HG02571 (cell line): ENCODE measurements around the gene SLC22A8.
"Not testable (repeated sequence)": the region's sequence is repeated elsewhere in the genome, so short reads cannot be mapped to it uniquely, and the experiment has no call there.

Experiments
- ATAC-seq: cut with Tn5 transposase; IDR thresholded peaks from one replicate; pipeline ENCODE4 v1.9.1; 2021; ENCODE audit warnings: mild to moderate bottlenecking, moderate library complexity; ENCODE audit not compliant: unreplicated experiment

Gene SLC22A8, protein sequence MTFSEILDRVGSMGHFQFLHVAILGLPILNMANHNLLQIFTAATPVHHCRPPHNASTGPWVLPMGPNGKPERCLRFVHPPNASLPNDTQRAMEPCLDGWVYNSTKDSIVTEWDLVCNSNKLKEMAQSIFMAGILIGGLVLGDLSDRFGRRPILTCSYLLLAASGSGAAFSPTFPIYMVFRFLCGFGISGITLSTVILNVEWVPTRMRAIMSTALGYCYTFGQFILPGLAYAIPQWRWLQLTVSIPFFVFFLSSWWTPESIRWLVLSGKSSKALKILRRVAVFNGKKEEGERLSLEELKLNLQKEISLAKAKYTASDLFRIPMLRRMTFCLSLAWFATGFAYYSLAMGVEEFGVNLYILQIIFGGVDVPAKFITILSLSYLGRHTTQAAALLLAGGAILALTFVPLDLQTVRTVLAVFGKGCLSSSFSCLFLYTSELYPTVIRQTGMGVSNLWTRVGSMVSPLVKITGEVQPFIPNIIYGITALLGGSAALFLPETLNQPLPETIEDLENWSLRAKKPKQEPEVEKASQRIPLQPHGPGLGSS

DNA sequence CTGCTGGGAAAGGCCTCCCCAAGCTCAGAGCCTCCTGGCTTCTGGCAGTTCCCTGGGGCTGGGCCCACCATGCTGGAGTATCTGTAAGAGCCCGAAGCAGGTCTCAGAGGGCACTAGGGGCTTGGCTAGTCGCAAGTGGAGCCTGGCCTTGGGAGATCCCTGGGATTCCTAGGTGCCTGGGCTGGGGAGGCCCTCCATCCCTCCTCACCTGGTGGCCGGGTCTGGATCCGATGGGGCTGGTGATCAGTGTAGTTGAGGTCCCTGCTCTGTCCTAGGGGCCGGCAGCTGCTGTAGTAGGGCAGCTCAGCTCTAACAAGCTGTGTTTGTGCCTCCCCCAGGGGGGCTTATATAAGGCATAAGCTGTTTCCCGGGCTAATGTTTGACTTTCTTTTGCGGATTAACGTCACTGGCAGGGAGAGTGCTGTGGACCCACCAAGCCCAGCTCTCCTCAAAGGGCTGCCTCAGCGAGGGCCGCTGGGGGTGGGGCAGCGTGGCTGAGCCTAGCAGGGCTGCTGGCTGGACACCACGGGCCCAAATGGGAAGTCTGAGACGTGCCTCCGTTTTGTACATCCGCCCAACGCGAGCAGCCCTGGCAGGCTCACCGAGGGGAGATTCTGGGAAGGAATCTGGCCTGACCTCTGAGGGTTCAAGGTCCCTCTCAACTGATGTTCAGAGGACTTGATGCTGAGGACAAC lies at the start of gene SLC22A8:
TSS of gene SLC22A8 (minus strand) at position 321 of the 695 bp plus-strand sequence. CDS start 883 bp downstream, outside the sequence.
- no peak for ATAC-seq

DNA sequence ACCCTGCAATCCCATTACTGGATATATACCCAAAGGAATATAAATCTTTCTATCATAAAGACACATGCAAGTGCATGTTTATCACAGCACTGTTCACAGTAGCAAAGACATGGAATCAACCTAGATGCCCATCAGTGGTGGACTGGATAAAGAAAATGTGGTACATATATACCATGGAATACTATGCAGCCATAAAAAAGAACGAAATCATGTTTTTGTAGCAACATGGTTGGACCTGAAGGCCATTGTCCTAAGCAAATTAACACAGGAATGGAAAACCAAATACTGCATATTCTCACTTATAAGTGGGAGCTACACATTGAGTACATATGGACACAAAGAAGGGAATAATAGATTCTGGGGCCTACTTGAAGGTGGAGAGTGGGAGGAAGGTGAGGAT lies 30.6 kb upstream of the SLC22A8 start:
- not testable (repeated sequence) for ATAC-seq

DNA sequence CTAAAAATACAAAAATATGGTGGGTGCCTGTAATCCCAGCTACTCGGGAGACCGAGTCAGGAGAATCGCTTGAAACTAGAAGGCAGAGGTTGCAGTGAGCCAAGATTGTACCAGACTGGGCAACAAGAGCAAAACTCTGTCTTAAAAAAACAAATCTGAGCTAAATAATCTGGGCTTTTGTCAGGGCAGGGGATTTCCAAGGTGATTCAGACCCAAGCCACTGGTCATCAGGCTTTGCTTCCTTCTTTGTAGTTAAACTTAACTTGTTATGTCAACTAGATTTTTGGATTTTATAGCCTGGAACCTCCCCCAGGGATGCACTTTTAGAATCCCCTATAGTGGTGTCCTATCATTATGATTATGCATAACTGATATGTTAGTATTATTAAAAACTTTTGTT lies 27.0 kb upstream of the SLC22A8 start:
- no peak for ATAC-seq

DNA sequence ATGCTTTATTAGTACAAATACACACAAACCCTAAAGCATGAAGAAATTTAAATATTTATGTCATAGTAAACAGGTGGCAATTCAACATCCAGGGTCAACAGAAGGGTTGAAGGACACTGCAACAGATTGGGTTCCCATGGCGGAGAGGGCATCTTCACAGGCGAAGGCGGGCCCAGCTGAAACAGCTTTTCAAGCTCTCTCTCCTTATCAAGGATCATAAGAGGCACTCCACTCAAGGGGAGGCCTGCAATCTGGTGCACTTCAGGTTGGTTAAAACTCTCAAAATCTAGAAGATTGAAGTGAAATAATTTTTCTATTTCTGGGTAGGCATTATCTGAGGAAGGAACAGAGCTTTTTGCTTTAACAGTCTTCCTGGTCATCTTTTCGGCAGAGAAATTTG lies 16.8 kb upstream of the SLC22A8 start:
- ATAC-seq = no peak

DNA sequence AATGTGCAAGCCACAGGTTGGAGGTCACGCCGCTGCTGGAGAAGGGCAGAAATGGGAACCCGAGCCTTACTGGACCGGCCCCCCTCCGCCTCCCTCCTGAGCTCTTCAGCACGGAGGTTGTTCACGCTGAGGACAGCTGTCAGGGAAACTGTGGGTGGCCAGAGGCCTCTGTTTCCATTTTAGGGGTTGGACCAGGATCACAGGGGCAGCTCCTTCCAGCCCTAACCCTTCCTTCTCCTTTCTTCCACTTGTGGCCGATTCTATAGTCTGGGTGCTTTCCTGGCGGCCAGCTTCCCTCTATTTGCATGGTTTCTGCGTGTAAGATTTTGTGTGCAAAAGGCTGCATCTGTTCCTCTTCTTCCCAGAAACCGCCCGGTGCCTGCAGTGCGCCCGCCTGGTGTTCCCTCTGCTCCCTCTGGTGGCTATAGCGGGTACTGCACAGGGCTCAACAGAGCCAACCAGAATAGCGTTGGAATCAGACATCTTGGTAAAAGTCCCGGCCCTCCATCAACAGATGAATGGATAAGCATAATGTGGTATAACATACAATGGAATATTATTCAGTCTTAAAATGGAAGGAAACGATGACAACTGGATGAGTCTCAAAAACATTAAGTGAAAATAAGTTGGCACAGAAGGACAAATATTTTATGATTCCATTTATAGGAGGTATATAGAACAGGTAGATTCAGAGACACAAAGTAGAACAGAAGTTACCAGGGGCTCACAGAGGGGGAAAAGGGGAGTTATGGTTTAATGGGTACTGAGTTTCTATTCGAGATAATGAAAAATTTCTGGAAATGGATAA lies 8.4 kb upstream of the SLC22A8 start:
- no peak for ATAC-seq

DNA sequence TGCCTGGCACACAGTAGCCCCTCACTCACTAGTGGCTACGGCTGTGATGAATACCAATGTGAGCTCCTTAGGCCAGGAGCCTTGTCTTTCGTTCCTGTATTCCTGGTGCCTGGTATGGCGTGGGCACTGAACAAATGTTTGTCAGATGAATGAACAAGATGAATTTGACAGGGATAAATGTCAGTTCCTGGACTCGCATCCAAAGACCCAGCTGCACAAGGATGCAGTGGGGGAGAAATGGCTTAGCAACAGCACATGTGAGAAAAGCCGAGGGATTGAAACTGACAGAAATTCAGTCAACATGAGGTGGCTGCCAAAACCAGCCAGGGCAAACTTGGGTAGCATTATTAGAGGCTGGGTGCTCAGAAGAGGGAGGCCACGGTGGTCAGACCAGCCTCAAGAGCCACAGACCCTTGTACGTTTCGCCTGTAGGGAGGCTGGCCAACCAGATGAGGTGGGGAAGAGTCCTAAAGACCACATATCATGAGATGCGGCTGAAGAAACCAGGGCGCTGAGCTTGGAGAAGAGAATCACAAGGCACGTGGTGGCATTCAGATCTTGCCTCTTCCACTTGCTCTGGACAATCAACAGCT lies 7.7 kb upstream of the SLC22A8 start:
- ATAC-seq = no peak

DNA sequence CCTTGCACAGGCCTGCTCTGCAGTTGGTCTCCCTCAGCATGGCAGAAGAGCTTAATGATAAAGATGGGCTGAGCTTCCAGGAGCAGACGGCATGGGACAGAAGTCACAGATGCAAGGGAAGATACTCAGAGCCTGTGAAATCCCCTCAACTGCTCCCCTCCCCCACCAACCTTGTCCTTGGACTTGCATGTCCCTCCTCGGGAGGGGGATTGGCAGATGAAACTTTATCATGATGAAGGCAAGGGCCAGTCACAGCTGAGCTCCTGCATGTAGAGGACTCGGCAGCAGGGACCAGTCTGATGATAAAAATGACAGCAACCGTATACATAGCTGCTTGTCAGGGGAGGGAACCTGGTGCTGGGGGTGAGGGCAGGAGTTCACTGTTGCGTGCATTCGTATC lies 6.8 kb upstream of the SLC22A8 start:
- ATAC-seq = no peak

DNA sequence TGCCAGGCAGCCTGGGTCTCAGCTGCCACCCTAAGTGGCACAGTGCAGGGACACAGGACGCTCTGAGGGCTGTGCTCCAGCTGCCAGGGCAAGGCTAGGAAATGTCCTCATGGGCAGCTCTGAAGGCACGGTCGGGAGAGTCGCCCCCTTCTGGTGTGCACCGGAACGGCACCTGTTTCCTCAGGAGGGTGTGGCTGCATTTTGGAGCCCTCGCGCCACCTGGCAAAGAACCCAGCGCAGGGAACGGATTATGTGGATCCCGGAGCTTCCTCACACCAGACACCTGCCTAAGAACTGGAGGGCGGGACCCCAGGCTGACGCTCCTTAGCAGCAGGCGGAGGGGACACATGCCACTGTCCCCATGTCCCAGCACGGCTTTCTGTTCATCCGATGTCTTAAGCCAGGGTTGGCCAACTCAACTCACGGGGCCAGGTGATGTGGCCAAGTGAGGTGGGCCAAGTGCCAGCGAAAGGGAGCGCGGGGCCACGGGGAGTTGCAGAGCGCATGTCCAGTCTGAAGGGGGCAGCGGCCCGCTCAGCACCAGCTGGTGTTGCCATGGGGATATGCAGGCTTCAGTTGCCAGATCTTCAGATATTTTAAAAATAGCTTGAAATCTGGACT lies 5.1 kb upstream of the SLC22A8 start:
- ATAC-seq = no peak

DNA sequence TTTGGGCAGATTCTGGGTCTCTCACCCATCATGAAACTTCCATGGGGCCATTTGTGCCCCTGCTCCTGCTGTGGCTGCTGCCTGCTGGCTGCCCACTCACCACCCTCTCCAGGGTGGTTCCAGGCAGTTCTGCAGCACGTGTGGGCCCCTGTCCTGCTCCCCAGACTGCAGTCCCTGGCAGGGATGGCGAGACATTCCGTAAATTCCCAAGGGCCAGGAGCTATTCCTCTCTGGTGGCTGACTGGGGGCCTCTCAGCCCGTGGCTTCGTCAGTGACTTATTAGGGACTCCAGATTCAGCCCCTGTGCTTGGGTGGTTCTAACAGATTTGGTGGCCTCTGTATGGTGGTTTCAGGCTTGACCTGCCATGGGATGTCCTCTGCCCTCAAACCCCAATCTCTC lies 3.9 kb upstream of the SLC22A8 start:
- ATAC-seq = no peak

DNA sequence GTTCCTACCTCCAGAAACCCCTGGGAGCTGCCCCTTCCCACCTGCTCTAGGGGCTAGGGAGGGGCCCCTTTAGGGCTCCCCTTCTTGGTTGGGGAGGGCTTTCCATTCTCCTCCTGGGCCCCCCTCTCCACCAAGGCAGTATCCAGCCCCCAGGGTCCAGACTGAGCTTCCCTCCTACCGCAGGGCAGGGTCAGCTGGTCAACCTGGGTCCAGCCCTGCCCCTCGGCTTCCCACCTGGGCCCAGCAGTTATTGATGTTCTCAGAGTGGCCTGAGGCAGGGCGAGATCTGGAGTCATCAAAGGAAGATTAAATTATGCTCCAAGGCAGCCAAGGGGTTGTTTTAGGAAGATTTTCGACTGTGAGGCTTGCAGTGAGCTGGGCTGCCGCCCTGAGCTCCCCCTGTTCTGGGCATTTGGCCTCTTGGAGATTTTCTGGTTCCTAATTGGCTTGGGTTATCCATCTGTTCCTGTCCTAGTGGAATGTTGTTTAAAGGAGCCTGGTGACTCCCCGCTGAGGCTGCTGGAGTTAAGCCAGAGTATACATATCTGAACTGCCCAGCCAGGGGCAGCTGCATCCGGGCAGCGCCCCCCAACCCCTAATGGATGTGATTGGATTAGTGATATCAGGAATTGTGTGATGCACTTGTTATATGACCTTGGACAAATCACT lies 1.8 kb upstream of the SLC22A8 start:
- no peak for ATAC-seq

DNA sequence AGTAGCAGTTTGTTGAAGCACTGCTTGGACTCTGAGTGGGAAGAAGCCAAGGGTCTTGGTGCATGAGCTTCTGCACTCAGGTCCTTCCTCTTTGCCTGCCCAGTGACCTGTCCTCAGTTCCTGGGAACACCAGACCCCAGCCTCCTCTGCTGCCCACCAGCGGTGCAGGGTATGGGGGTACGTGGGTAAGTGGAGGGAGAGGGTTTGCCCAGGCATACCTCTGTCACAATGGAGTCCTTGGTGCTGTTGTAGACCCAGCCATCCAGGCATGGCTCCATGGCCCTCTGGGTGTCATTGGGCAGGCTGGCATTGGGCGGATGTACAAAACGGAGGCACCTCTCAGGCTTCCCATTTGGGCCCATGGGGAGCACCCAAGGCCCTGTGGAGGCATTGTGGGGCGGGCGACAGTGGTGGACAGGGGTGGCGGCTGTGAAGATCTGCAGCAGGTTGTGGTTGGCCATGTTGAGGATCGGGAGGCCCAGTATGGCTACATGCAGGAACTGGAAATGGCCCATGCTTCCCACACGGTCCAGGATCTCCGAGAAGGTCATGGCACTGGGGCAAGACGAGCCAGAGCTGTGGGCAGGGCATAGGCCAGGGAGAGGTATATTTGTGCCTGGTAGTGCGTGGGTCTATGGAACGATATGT lies 1.1 kb downstream of the SLC22A8 start:
- ATAC-seq = no peak

DNA sequence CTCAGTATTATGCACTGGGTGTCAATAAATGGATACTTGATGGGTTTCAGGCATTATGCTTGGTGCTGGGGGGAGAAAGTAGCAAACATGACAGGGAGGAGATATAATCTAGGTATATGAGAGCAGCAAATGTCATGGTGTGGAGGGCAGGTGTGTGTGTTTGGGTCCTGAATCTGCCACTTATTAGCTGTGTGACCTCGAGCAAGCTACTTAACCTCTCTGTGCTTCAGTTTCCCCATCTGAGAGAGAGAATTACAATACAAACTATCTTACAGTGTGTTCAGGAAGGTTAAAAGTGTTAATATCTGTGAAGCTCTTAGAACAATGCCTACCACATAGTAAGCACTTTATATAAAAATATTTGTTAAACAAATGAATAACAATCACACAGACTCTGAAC lies 2.8 kb downstream of the SLC22A8 start:
- no peak for ATAC-seq

DNA sequence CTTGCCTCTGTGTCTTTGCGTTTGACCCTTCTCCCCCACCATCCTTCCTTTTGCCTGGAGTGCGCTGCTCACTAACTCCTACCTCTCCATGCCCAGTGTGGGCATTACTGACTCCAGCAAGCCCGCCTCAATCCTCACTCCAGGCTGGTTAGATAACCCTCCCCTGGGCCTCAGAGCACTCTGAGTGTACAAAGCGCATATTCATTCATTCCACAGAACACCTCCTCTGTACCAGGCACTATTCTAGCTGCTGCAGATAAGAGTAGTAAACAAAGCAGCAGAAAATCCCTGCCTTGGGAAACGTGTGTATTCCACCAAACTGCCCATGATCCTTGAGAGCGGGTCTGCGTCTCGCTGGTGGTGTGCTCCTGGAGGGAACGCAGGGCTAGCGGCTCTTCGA lies 3.2 kb downstream of the SLC22A8 start:
- ATAC-seq = no peak

DNA sequence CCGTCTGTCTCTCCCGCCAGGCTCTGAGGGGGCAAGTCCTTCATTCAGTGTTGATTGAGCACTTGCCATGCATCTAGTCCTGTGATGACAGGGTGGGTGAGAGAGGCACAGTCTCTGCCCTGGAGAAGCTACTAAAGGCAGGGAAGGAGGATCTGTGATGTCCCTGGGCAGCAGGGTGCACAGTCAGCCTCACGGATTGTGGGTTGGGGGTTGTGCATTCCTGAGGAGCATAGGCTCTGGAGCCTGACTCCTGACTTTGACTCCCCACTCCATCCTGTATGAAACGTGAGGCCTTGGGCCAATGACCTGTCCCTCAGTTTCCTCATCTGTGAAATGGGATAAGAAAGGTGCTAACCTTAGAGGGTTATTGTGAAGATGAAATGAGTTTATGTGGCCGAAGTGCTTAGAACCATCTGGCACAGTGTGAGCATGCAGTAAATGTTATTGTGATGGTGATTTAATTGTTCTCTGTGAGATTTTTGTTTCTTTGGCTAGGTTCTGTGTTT lies 4.7 kb downstream of the SLC22A8 start:
- no peak for ATAC-seq

DNA sequence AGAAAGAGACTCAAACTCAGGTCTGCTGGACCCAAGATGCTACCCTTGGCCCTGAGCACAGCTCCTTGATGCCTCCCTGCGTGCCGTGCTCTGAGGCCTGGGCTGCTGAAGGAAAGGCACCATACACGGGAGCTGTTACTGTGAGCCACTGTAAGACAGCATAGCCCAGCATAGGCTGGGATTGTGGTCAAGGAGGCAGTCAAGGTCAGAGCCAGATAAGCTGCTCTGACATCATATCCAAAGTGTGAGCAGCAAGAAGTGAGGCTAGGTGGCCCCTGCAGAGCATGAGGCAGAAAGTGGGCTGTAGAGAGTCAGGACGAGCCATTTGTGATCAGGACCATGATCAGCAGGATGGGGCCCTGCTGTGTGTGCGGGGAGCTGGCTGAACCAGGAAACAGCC lies 7.7 kb downstream of the SLC22A8 start:
- no peak for ATAC-seq

DNA sequence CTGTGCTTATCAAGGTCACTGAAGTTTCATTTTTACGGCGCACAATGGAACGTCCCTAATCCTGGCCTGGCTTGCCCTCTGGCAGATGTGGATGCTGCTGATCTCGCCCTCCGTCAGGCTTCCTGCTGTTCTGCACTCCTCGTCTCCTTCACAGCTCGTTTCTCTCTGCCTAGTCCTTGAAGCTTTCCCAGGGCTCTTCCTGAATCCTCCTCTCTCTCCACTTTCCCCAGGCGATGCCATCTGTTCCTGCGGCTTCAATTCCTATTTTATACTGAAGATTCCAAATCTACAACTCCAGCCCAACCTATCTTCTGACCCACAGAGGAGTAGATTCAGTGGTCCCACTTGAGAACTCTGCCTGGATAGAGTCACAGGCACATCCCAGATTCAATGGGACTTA lies 14.2 kb downstream of the SLC22A8 start:
- ATAC-seq = no peak

DNA sequence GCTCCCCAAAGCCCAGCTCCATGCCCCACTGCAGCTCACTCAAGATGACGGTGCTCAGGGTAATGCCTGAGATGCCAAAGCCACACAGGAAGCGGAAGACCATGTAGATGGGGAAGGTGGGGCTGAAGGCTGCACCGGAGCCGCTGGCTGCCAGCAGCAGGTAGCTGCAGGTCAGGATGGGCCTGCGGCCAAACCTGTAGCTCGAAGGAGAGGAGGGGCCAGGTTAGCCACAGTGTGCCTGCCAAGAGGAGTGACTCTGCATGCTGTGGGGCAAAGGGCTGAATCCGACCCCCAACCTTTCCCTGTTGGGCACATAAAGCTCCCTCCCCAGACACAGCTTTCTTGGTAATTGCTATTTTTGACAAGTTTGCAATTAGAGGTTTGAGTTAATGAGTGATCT lies 16.0 kb downstream of the SLC22A8 start:
- no peak for ATAC-seq

DNA sequence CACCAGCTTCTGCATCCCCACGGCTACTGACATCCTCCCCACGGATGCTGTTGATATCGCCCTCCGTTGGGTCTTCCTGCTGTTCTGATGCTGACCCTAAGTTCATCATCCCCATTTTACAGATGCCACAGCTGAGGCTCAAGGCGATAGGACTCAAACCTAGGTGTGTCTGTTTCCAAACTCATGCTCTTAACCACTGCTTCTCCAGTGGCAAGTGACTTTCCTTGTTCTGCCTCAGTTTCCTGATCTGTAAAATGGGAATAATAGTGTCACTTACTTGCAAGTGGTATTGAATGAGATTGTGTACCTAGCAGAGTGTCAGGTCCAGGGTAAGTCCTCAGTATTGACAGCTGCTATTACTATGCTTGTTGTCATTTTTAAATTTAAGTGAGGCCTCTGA lies 16.5 kb downstream of the SLC22A8 start:
- ATAC-seq = no peak

DNA sequence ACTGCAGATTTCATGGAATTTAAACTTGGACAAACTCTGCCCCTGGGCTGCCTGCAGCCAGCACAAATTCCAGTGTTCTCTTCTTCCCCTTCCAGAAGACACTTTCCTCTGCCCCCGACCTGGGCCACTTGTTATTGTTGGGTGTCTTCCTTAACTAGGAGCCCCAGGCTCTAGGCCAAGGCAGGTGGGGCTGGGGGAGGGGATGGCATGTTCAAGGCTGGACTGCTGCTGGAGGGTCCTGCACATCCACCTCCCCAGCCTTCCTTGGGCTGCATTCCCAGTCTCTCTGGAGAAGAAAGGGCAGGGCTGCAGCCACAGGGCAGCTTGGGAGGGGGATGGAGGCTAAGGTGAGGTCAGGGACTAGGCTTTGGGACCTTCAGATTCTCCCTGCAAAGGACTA lies 19.4 kb downstream of the SLC22A8 start:
- ATAC-seq = no peak
